Activated naive CD4-positive, alpha-beta T cell treated with anti-CD3 and anti-CD28 coated beads, Interleukin-2, amount 10 ng/mL, durations not matched to agents 7 days and 5 days (primary cell): ENCODE data around the gene TP73.
A peak's percentile ranks its signal among the peaks of the same experiment; 100 is the strongest.

Experiments
- CTCF ChIA-PET: fragments of 350-600 bp; sonication (Branson Sonifier 250); formaldehyde crosslinking; loops from one replicate; lab custom pipeline; 2021; ENCODE audit warnings: antibody characterized with exemption; lab: Charles Lee
- DNase-seq: peaks from one replicate; pipeline ENCODE4 v3.0.0-alpha.2; 2020
- H3K27ac Mint-ChIP-seq: one replicate; pipeline ENCODE4 v1.8.0; 2021; ENCODE audit warnings: mild to moderate bottlenecking, moderate library complexity, mixed read lengths
- H3K27me3 Mint-ChIP-seq: one replicate; pipeline ENCODE4 v1.8.0; 2021; ENCODE audit warnings: mild to moderate bottlenecking, mixed read lengths
- H3K36me3 Mint-ChIP-seq: one replicate; pipeline ENCODE4 v1.8.0; 2021; ENCODE audit warnings: mixed read lengths
- H3K4me1 Mint-ChIP-seq: one replicate; pipeline ENCODE4 v1.8.0; 2021; ENCODE audit warnings: mixed read lengths
- H3K4me3 Mint-ChIP-seq: one replicate; pipeline ENCODE4 v1.8.0; 2021; ENCODE audit warnings: mild to moderate bottlenecking, moderate library complexity, mixed read lengths
- H3K9me3 Mint-ChIP-seq: one replicate; pipeline ENCODE4 v1.8.0; 2021; ENCODE audit warnings: mixed read lengths

Gene TP73

GRCh38 chr1:3633344-3634058 lies 18.8 kb upstream of the TP73 start:
- Mint-ChIP-seq H3K9me3 (no peaks in the 10 kb centered on the region), H3K36me3 (peaks cover 21% of the 10 kb centered on the region), H3K27me3 (no peaks in the 10 kb centered on the region), H3K4me3 (no peak overlapping the region), H3K4me1 (peaks cover 4% of the 10 kb centered on the region), H3K27ac (no peak overlapping the region)
- no peak for DNase-seq
- CTCF ChIA-PET, result no interaction called here

GRCh38 chr1:3634059-3634800 lies 18.1 kb upstream of the TP73 start:
- H3K9me3 Mint-ChIP-seq, result no peaks in the 10 kb centered on the region
- no peak overlapping the region for H3K27ac Mint-ChIP-seq
- CTCF ChIA-PET, result interaction anchor here (0.6 kb wide), 1 partner anchor 19 kb away, joined by 3 read pairs; no protein-coding TSS in a partner anchor

GRCh38 chr1:3636080-3636479 lies 16.2 kb upstream of the TP73 start:
- H3K4me3 Mint-ChIP-seq, result no peak overlapping the region
- H3K36me3 Mint-ChIP-seq, result peaks cover 20% of the 10 kb centered on the region
- no peak for DNase-seq
- H3K4me1 Mint-ChIP-seq, result no peaks in the 10 kb centered on the region
- no peak overlapping the region for H3K27ac Mint-ChIP-seq
- no peaks in the 10 kb centered on the region for H3K9me3 Mint-ChIP-seq
- no peaks in the 10 kb centered on the region for H3K27me3 Mint-ChIP-seq
- CTCF ChIA-PET, result no interaction called here

More at GRCh38 chr1:3634059-3634800, 18.1 kb upstream of the TP73 start:
- H3K4me3 Mint-ChIP-seq, result no peak overlapping the region
- no peaks in the 10 kb centered on the region for H3K27me3 Mint-ChIP-seq
- peaks cover 4% of the 10 kb centered on the region for H3K4me1 Mint-ChIP-seq
- no peak for DNase-seq
- peaks cover 21% of the 10 kb centered on the region for H3K36me3 Mint-ChIP-seq

- peaks cover 20% of the 10 kb centered on the region for H3K36me3 Mint-ChIP-seq
These were observed 15.8 kb upstream of the TP73 start for GRCh38 chr1:3636531-3636930.

GRCh38 chr1:3638027-3638426 lies 14.3 kb upstream of the TP73 start:
- H3K4me3 Mint-ChIP-seq, result no peak overlapping the region

More at GRCh38 chr1:3636531-3636930, 15.8 kb upstream of the TP73 start:
- no peak overlapping the region for H3K27ac Mint-ChIP-seq
- CTCF ChIA-PET, result no interaction called here
- H3K9me3 Mint-ChIP-seq, result no peaks in the 10 kb centered on the region
- no peak for DNase-seq
- no peaks in the 10 kb centered on the region for H3K27me3 Mint-ChIP-seq
- H3K4me3 Mint-ChIP-seq, result no peak overlapping the region
- H3K4me1 Mint-ChIP-seq, result no peaks in the 10 kb centered on the region

GRCh38 chr1:3638676-3639075 lies 13.6 kb upstream of the TP73 start:
- CTCF ChIA-PET, result no interaction called here
- no peaks in the 10 kb centered on the region for H3K4me1 Mint-ChIP-seq
- H3K27me3 Mint-ChIP-seq, result no peaks in the 10 kb centered on the region
- H3K4me3 Mint-ChIP-seq, result no peak overlapping the region
- H3K9me3 Mint-ChIP-seq, result no peaks in the 10 kb centered on the region
- H3K27ac Mint-ChIP-seq, result no peak overlapping the region
- no peak for DNase-seq
- H3K36me3 Mint-ChIP-seq, result peaks cover 21% of the 10 kb centered on the region

More at GRCh38 chr1:3638027-3638426, 14.3 kb upstream of the TP73 start:
- Mint-ChIP-seq H3K36me3 (peaks cover 22% of the 10 kb centered on the region), H3K4me1 (no peaks in the 10 kb centered on the region), H3K9me3 (no peaks in the 10 kb centered on the region), H3K27me3 (no peaks in the 10 kb centered on the region), H3K27ac (no peak overlapping the region)
- no peak for DNase-seq
- CTCF ChIA-PET, result no interaction called here

- Mint-ChIP-seq H3K27me3 (no peaks in the 10 kb centered on the region), H3K27ac (no peak overlapping the region), H3K4me3 (no peak overlapping the region), H3K4me1 (no peaks in the 10 kb centered on the region), H3K36me3 (peaks cover 17% of the 10 kb centered on the region), H3K9me3 (no peaks in the 10 kb centered on the region)
- CTCF ChIA-PET, result no interaction called here
- DNase-seq, result no peak
These were observed 12.9 kb upstream of the TP73 start for GRCh38 chr1:3639397-3639911.

- CTCF ChIA-PET, result no interaction called here
- Mint-ChIP-seq H3K9me3 (no peaks in the 10 kb centered on the region), H3K4me3 (no peak overlapping the region), H3K4me1 (no peaks in the 10 kb centered on the region), H3K27ac (peak overlapping the region; percentile 11), H3K27me3 (no peaks in the 10 kb centered on the region), H3K36me3 (peaks cover 20% of the 10 kb centered on the region)
- no peak for DNase-seq
These were observed 12.0 kb upstream of the TP73 start for GRCh38 chr1:3640121-3640837.

GRCh38 chr1:3641046-3641760 lies 11.1 kb upstream of the TP73 start:
- H3K27ac Mint-ChIP-seq, result no peak overlapping the region
- no peak for DNase-seq
- no peaks in the 10 kb centered on the region for H3K9me3 Mint-ChIP-seq
- H3K36me3 Mint-ChIP-seq, result peaks cover 24% of the 10 kb centered on the region
- H3K27me3 Mint-ChIP-seq, result no peaks in the 10 kb centered on the region
- CTCF ChIA-PET, result interaction anchor here (1.6 kb wide), 1 partner anchor 151 kb away, joined by 3 read pairs; no protein-coding TSS in a partner anchor
- H3K4me3 Mint-ChIP-seq, result no peak overlapping the region
- H3K4me1 Mint-ChIP-seq, result no peaks in the 10 kb centered on the region

GRCh38 chr1:3641816-3642215 lies 10.5 kb upstream of the TP73 start:
- H3K27me3 Mint-ChIP-seq, result no peaks in the 10 kb centered on the region
- no peaks in the 10 kb centered on the region for H3K4me1 Mint-ChIP-seq
- no peak overlapping the region for H3K4me3 Mint-ChIP-seq
- no peaks in the 10 kb centered on the region for H3K9me3 Mint-ChIP-seq
- H3K36me3 Mint-ChIP-seq, result peaks cover 24% of the 10 kb centered on the region
- DNase-seq, result no peak
- CTCF ChIA-PET, result interaction anchor here (1.6 kb wide), 1 partner anchor 151 kb away, joined by 3 read pairs; no protein-coding TSS in a partner anchor
- no peak overlapping the region for H3K27ac Mint-ChIP-seq

GRCh38 chr1:3642919-3643675 lies 9.2 kb upstream of the TP73 start:
- CTCF ChIA-PET, result no interaction called here
- peaks cover 27% of the 10 kb centered on the region for H3K36me3 Mint-ChIP-seq
- H3K4me3 Mint-ChIP-seq, result no peak overlapping the region
- peak; percentile 14 for DNase-seq
- H3K9me3 Mint-ChIP-seq, result no peaks in the 10 kb centered on the region
- peaks cover 7% of the 10 kb centered on the region for H3K4me1 Mint-ChIP-seq
- H3K27ac Mint-ChIP-seq, result no peak overlapping the region
- H3K27me3 Mint-ChIP-seq, result no peaks in the 10 kb centered on the region

GRCh38 chr1:3644273-3644672 lies 8.0 kb upstream of the TP73 start:
- no peak for DNase-seq
- H3K4me3 Mint-ChIP-seq, result no peak overlapping the region
- H3K27ac Mint-ChIP-seq, result no peak overlapping the region
- H3K4me1 Mint-ChIP-seq, result peaks cover 18% of the 10 kb centered on the region
- no peaks in the 10 kb centered on the region for H3K27me3 Mint-ChIP-seq
- H3K36me3 Mint-ChIP-seq, result peaks cover 26% of the 10 kb centered on the region
- no peaks in the 10 kb centered on the region for H3K9me3 Mint-ChIP-seq
- CTCF ChIA-PET, result no interaction called here

- peaks cover 22% of the 10 kb centered on the region for H3K4me1 Mint-ChIP-seq
- peaks cover 26% of the 10 kb centered on the region for H3K36me3 Mint-ChIP-seq
- no peak for DNase-seq
- CTCF ChIA-PET, result no interaction called here
- H3K27me3 Mint-ChIP-seq, result peaks cover 5% of the 10 kb centered on the region
- no peak overlapping the region for H3K27ac Mint-ChIP-seq
- H3K4me3 Mint-ChIP-seq, result no peak overlapping the region
- no peaks in the 10 kb centered on the region for H3K9me3 Mint-ChIP-seq
These were observed 7.1 kb upstream of the TP73 start for GRCh38 chr1:3645247-3645646.
